Adrenal gland (tissue), 19 donors: ENCODE measurements around the gene ARPIN. TPM values are rescaled to one million over a fixed set of nuclear protein-coding genes. Genes with fewer than 3 reads are reported as not detected.
"Not testable (repeated sequence)": the region's sequence is repeated elsewhere in the genome, so short reads cannot be mapped to it uniquely, and the experiment has no call there.

Experiments
- DNase-seq, 7 donors: peaks; one replicate each; pipeline ENCODE4 v3.0.0-alpha.2; 2019 to 2020
- H3K27ac ChIP-seq, 5 donors: fragments of 200-600 bp; sonication (generic) in 4 of 5; 1 replicate in 3 of 5; 2 replicates in 2 of 5; pipeline versions ENCODE4 v1.5.1 to v1.8.0; 2016 to 2020; ENCODE audit warnings: mild to moderate bottlenecking in 1 of 5
- H3K27me3 ChIP-seq: fragments of 200-600 bp; 2 replicates; pipeline ENCODE4 v1.8.0; 2021
- H3K36me3 ChIP-seq, 2 donors: fragments of 200-600 bp; replicated peaks in 1 of 2; 1 replicate in 1 of 2; 2 replicates in 1 of 2; pipeline versions ENCODE4 v1.5.1 to v1.8.0; 2018 to 2022
- H3K4me1 ChIP-seq, 2 donors: fragments of 200-600 bp; replicated peaks in 1 of 2; 1 replicate in 1 of 2; 2 replicates in 1 of 2; pipeline versions ENCODE4 v1.5.1 to v1.8.0; 2018 to 2021
- H3K4me3 ChIP-seq, 4 donors: fragments of 200-600 bp; sonication (generic) in 3 of 4; one replicate each; pipeline ENCODE4 v1.5.1; 2016 to 2018
- H3K9me3 ChIP-seq, 3 donors: fragments of 200-600 bp; sonication (generic) in 1 of 3; replicated peaks in 1 of 3; 1 replicate in 2 of 3; 2 replicates in 1 of 3; pipeline versions ENCODE4 v1.5.1 to v1.8.0; 2016 to 2021
- CTCF ChIP-seq, 6 experiments: fragments of 450-650 bp in 4 of 6; fragments of 200-600 bp in 2 of 6; sonication (generic) in 1 of 6; IDR thresholded peaks; 1 replicate in 5 of 6; 2 replicates in 1 of 6; pipeline versions ENCODE4 v1.5.1 to v1.8.0; 2016 to 2021; ENCODE audit warnings: antibody characterized with exemption in 6 of 6, mild to moderate bottlenecking in 2 of 6, moderate library complexity in 1 of 6
- POLR2A ChIP-seq, 2 donors: fragments of 450-650 bp; IDR thresholded peaks; one replicate each; pipeline ENCODE4 v1.6.1; 2017; ENCODE audit warnings: antibody characterized with exemption in 2 of 2, mild to moderate bottlenecking in 2 of 2, moderate library complexity in 1 of 2
- WGBS, 4 donors: extraction: QIAGEN DNeasy Blood & Tissue Kit in 2 of 4; methylation state at CpG; one replicate each; pipeline versions ENCODE4 v1.1.5 to v1.1.7; 2013 to 2017; 5-methylcytosine and 5-hydroxymethylcytosine counted together
- intact Hi-C, 2 donors: fragments of 100-400 bp; cut with DNase I; formaldehyde crosslinking; loops; one replicate each; pipeline versions ENCODE4 v1.14.1 to v1.15.0; 2022 to 2023
- long read RNA-seq, 10 donors: library from polyadenylated mRNA in 3 of 10; unstranded in 2 of 10; stranded (forward) in 1 of 10; transcript quantifications; one replicate each; pipeline ENCODE4 v2.0.0 and lab custom pipeline, GENCODE V29; 2021 to 2026
- polyA plus RNA-seq, 3 donors: library from polyadenylated mRNA; stranded (reverse); fragments of 200-250 nt in 2 of 3; fragments of 350-450 nt in 1 of 3; fragmentation: Illumina TruSeq in 1 of 3; extraction: RNeasy Lipid Tissue Mini Kit (QIAGEN cat#74804) in 1 of 3; gene quantifications; one replicate each; pipeline ENCODE4 v1.2.3, GENCODE V29; 2013 to 2014
- total RNA-seq, 9 donors: library from RNA; depleted of rRNA in 4 of 9; stranded (reverse); fragments of >200 nt in 4 of 9; fragments of 120-200 nt in 1 of 9; fragmentation: NEBNext Ultra II Directional in 1 of 9; extraction: Animal tissue kit (Norgen Biotek cat#: 25700) in 1 of 9; gene quantifications; one replicate each; pipeline versions ENCODE4 v1.1.0 to v1.2.4, GENCODE V29; 2013 to 2023
- donor health status: healthy with polysubstance abuse.
- donor health status: Bipolar disorder and iron deficiency.
- donor health status: DM: yes; HTN: yes; CAD: no.
- donor health status: DM: no; HTN: no; CAD: no.
- donor health status: DM: no; HTN: no; CAD: no.
- donor health status: DM: yes; HTN: yes; CAD: no.

The ARPIN gene
- total RNA-seq, result 10 to 100 TPM in 6 of 9 donors, 1 to 10 TPM in 3; 5.6 to 18.2 (median 12.3) TPM
- 1 to 10 TPM; 5.6 to 7.5 (median 5.6) TPM for polyA plus RNA-seq
- long read RNA-seq, donor 1, full-length matches to known transcripts, result 4 of 4 reads
- long read RNA-seq, donor 1, partial matches to known transcripts, result 0 of 4 reads
- long read RNA-seq, donor 1, other reads (novel, unspliced or antisense), result 0 of 4 reads
- long read RNA-seq, donor 2, full-length matches to known transcripts, result 1 of 1 reads
- long read RNA-seq, donor 2, partial matches to known transcripts, result 0 of 1 reads
- long read RNA-seq, donor 2, other reads (novel, unspliced or antisense), result 0 of 1 reads
- long read RNA-seq, donor 3, result 0 reads
- long read RNA-seq, donor 4, full-length matches to known transcripts, result 3 of 4 reads
- long read RNA-seq, donor 4, partial matches to known transcripts, result 1 of 4 reads
- long read RNA-seq, donor 4, other reads (novel, unspliced or antisense), result 0 of 4 reads
- long read RNA-seq, donor 5, full-length matches to known transcripts, result 17 of 22 reads
- long read RNA-seq, donor 5, partial matches to known transcripts, result 0 of 22 reads
- long read RNA-seq, donor 5, other reads (novel, unspliced or antisense), result 5 of 22 reads
- long read RNA-seq, donor 6, full-length matches to known transcripts, result 3 of 5 reads
- long read RNA-seq, donor 6, partial matches to known transcripts, result 1 of 5 reads
- long read RNA-seq, donor 6, other reads (novel, unspliced or antisense), result 1 of 5 reads
- long read RNA-seq, donor 7, partial matches to known transcripts, result 0 of 1 reads
- long read RNA-seq, donor 7, other reads (novel, unspliced or antisense), result 0 of 1 reads
- long read RNA-seq, donor 8, full-length matches to known transcripts, result 2 of 2 reads
- long read RNA-seq, donor 8, partial matches to known transcripts, result 0 of 2 reads
- long read RNA-seq, donor 8, other reads (novel, unspliced or antisense), result 0 of 2 reads
- long read RNA-seq, donor 9, result 0 reads
- long read RNA-seq, donor 10, result 0 reads

- TF ChIP-seq CTCF (IDR thresholded peaks at IDR 0.05) (peak in 1 of 6 experiments; percentile 11), POLR2A (IDR thresholded peaks at IDR 0.05) (no peak)
- peak within 1 kb of the TSS in 3 of 5 donors; percentile 51 to 77 (median 60) for H3K27ac ChIP-seq
- peak in 6 of 7 donors; percentile 45 to 60 (median 52) for DNase-seq
- H3K9me3 ChIP-seq, result no peaks in the 10 kb centered on the region
- 8 to 51% (median 13%) methylated on average over 8 to 57 of the region's 57 CpGs for WGBS, 4 donors
- H3K4me1 ChIP-seq, result peaks cover 8 to 15% of the 10 kb centered on the region in 2 donors
- H3K27me3 ChIP-seq, result no peaks in the 10 kb centered on the region
- intact Hi-C loops, result no loop called here
- H3K36me3 ChIP-seq, result no peaks in the 10 kb centered on the region
- peak within 1 kb of the TSS in 3 of 4 donors; percentile 18 to 91 (median 79) for H3K4me3 ChIP-seq
These were observed at the start of gene ARPIN for GRCh38 chr15:89912674-89913396. TSS of gene ARPIN (minus strand) at chr15:89912952. CDS start at chr15:89912835, 117 bp downstream.

DNA sequence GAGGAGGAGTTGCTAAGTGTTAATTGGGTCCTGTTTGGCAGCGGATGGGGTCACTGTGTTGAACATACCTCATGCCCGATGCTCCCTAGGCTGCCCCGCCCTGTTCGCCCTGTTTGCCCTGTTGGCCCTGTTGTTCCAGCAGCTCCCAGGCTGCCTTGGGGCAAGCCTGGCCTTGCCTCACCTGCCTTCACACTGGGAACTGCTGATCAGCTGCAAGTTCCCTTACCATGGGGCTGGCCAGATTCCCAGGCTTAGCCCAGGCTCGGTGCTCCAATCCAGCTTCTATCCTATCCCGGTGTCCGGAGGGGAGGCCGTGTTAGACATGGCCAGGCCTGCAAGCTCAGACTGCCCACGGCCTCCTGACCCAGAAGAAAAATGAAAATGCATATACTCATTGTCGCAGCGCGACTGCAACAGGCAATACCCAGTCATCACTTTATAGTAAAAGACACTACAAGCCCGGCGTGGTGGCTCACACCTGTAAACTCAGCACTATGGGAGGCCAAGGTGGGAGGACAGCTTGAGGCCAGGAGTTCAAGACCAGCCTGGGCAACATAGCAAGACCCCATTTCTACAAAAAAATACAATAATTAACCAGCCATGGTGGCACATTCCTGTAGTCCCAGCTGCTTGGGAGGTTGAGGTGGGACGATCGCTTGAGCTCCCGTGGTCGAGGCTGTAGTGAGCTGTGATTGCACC is 45.5 kb upstream of the ARPIN start:
- intact Hi-C loops, result no loop called here
- TF ChIP-seq POLR2A (IDR thresholded peaks at IDR 0.05) (no peak), CTCF (IDR thresholded peaks at IDR 0.05) (no peak)
- Histone ChIP-seq H3K4me3 (no peak overlapping the region), H3K27me3 (no peaks in the 10 kb centered on the region), H3K9me3 (no peaks in the 10 kb centered on the region), H3K4me1 (no peaks in the 10 kb centered on the region), H3K27ac (no peak overlapping the region), H3K36me3 (no peaks in the 10 kb centered on the region)
- 87 to 93% (median 91%) methylated on average over 14 to 18 of the region's 18 CpGs for WGBS, 4 donors
- no peak for DNase-seq

- intact Hi-C loops, H3K4me3 ChIP-seq, H3K27me3 ChIP-seq, H3K4me1 ChIP-seq, H3K9me3 ChIP-seq, H3K36me3 ChIP-seq, H3K27ac ChIP-seq: not testable (repeated sequence)
- DNase-seq, result peak in 1 of 7 donors; percentile 4
- 88 to 94% (median 89%) methylated on average over 13 of the region's 13 CpGs for WGBS, 4 donors
These were observed 42.8 kb upstream of the ARPIN start for GRCh38 chr15:89955449-89955998.

- Histone ChIP-seq H3K27ac (no peak overlapping the region), H3K9me3 (no peaks in the 10 kb centered on the region), H3K36me3 (no peaks in the 10 kb centered on the region), H3K27me3 (no peaks in the 10 kb centered on the region), H3K4me3 (no peak overlapping the region), H3K4me1 (no peaks in the 10 kb centered on the region)
- 46 to 64% (median 60%) methylated on average over 3 of the region's 3 CpGs for WGBS, 4 donors
- intact Hi-C loops, result no loop called here
- DNase-seq, result no peak
- TF ChIP-seq CTCF (IDR thresholded peaks at IDR 0.05), result no peak
- no peak for TF ChIP-seq POLR2A (IDR thresholded peaks at IDR 0.05)
These were observed 41.8 kb upstream of the ARPIN start for GRCh38 chr15:89954541-89954940.
